GM12878 (cell line): ENCODE results near the gene SERPINI1.

Experiments
- KDM1A ChIP-seq: fragments of 200-600 bp; sonication (generic); IDR thresholded peaks from 2 replicates; pipeline ENCODE4 v1.6.1; 2016; ENCODE audit warnings: borderline replicate concordance
- USF2 ChIP-seq: IDR thresholded peaks from 2 replicates; pipeline ENCODE4 v1.6.1; 2011; ENCODE audit warnings: low read depth, low read length, improper control_type of control experiment, borderline replicate concordance

GRCh38 chr3:167731393-167731792, 4.1 kb upstream of the SERPINI1 start:
- TF ChIP-seq USF2 (no peak), KDM1A (no peak)
